Mesothelial cell of epicardium (in vitro differentiated cells): ENCODE data around the gene MMP19. TPM values are rescaled to one million over a fixed set of nuclear protein-coding genes. Genes with fewer than 3 reads are reported as not detected.

Experiments
- DNase-seq, 2 experiments: peaks; one replicate each; pipeline ENCODE4 v3.0.0; 2021; ENCODE audit warnings: low spot score in 2 of 2; ENCODE audit not compliant: unreplicated experiment in 2 of 2
- H3K27ac Mint-ChIP-seq: 2 replicates; pipeline ENCODE4 v1.8.0; 2021; ENCODE audit warnings: mixed read lengths
- H3K27me3 Mint-ChIP-seq: 2 replicates; pipeline ENCODE4 v1.8.0; 2021; ENCODE audit warnings: low read depth, mixed read lengths
- H3K36me3 Mint-ChIP-seq: 2 replicates; pipeline ENCODE4 v1.8.0; 2021; ENCODE audit warnings: mixed read lengths
- H3K4me1 Mint-ChIP-seq: 2 replicates; pipeline ENCODE4 v1.8.0; 2021; ENCODE audit warnings: mixed read lengths
- H3K4me3 Mint-ChIP-seq: 2 replicates; pipeline ENCODE4 v1.8.0; 2021; ENCODE audit warnings: mild to moderate bottlenecking, moderate library complexity, mixed read lengths
- H3K9me3 Mint-ChIP-seq: 2 replicates; pipeline ENCODE4 v1.8.0; 2021; ENCODE audit warnings: mixed read lengths
- total RNA-seq: library from RNA; stranded (reverse); gene quantifications from 3 replicates; pipeline ENCODE4 v1.2.1, GENCODE V29; 2021
- TF ChIP-seq, protein P1 (sequence below): fragments of 200-600 bp; sonication (generic); IDR thresholded peaks from one replicate; pipeline ENCODE4 v1.5.0; 2021; ENCODE audit warnings: antibody characterized with exemption; ENCODE audit not compliant: unreplicated experiment

Gene MMP19
- total RNA-seq, 1 donor from 2014 or later, result 3.1 TPM

DNA sequence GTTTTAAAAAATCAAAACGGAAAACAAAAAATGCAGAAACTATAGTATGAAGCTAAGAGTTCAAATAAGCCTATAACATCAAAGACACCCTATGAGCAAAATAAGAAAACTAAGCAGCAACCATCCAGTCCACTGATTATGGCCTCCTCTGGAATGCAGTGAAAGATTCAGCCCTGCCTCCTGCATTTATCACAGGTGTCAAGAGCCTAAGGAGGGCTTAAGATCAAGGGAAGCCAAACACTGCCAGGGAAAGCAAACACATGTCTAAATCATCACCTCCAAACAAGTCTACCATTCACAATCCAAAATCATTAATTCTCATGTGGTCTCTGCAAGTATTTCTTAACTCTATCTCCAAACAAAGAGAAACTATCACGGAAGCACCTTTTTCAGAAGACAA, 53.6 kb downstream of the MMP19 start:
- Mint-ChIP-seq H3K27me3 (no peaks in the 10 kb centered on the region), H3K4me3 (no peak overlapping the region), H3K4me1 (peaks cover 7% of the 10 kb centered on the region), H3K36me3 (peaks cover 46% of the 10 kb centered on the region), H3K27ac (peak overlapping the region; percentile 63), H3K9me3 (no peaks in the 10 kb centered on the region)
- DNase-seq, result no peak
- TF ChIP-seq, protein P1, sequence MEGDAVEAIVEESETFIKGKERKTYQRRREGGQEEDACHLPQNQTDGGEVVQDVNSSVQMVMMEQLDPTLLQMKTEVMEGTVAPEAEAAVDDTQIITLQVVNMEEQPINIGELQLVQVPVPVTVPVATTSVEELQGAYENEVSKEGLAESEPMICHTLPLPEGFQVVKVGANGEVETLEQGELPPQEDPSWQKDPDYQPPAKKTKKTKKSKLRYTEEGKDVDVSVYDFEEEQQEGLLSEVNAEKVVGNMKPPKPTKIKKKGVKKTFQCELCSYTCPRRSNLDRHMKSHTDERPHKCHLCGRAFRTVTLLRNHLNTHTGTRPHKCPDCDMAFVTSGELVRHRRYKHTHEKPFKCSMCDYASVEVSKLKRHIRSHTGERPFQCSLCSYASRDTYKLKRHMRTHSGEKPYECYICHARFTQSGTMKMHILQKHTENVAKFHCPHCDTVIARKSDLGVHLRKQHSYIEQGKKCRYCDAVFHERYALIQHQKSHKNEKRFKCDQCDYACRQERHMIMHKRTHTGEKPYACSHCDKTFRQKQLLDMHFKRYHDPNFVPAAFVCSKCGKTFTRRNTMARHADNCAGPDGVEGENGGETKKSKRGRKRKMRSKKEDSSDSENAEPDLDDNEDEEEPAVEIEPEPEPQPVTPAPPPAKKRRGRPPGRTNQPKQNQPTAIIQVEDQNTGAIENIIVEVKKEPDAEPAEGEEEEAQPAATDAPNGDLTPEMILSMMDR, result no peak

DNA sequence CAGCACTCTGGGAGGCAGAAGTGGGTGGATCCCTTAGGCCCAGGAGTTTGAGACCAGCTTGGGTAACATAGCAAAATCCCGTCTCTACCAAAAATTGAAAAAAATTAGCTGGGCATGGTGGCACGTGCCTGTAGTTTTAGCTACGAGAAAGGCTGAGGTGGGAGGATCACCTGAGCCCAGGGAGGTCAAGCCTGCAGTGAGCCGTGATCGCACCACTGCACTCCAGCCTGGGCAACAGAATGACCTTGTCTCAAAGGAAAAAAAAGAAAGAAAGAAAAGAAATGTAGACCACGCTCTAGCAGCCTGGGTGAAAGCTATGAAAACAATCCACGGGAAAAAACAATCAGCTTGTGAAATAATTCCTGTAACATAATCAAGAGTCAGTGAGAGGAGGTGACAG, 54.2 kb downstream of the MMP19 start:
- no peaks in the 10 kb centered on the region for H3K9me3 Mint-ChIP-seq
- H3K4me3 Mint-ChIP-seq, result no peak overlapping the region
- TF ChIP-seq, protein P1, result no peak
- peaks cover 7% of the 10 kb centered on the region for H3K4me1 Mint-ChIP-seq
- H3K36me3 Mint-ChIP-seq, result peaks cover 48% of the 10 kb centered on the region
- H3K27ac Mint-ChIP-seq, result no peak overlapping the region
- DNase-seq, result no peak
- H3K27me3 Mint-ChIP-seq, result no peaks in the 10 kb centered on the region

Other genes with a start within 250 kb of the MMP19 start
- not detected in 3 replicates for gene OR10P1, start 206.0 kb downstream of the MMP19 start, total RNA-seq
- 32.5 to 34.0 TPM (median 33.2 TPM) in 3 replicates for gene ITGA7, start 135.0 kb downstream of the MMP19 start, total RNA-seq
- 58.0 to 63.4 TPM (median 61.6 TPM) in 3 replicates for gene BLOC1S1, start 126.9 kb downstream of the MMP19 start, total RNA-seq
- 9.7 to 11.2 TPM (median 11.2 TPM) in 3 replicates for gene RDH5, start 122.5 kb downstream of the MMP19 start, total RNA-seq
- gene CD63, start 113.9 kb downstream of the MMP19 start, total RNA-seq, result 429 to 438 TPM (median 438 TPM) in 3 replicates
- 17.0 to 18.7 TPM (median 18.1 TPM) in 3 replicates for gene GDF11, start 99.8 kb downstream of the MMP19 start, total RNA-seq
- 67.9 to 73.2 TPM (median 71.5 TPM) in 3 replicates for gene SARNP, start 25.2 kb downstream of the MMP19 start, total RNA-seq
- 24.8 to 28.3 TPM (median 26.3 TPM) in 3 replicates for gene ORMDL2, start 24.9 kb downstream of the MMP19 start, total RNA-seq
- 37.8 to 38.5 TPM (median 38.3 TPM) in 3 replicates for gene DNAJC14, start 13.3 kb downstream of the MMP19 start, total RNA-seq
- gene PYM1, start 85.0 kb upstream of the MMP19 start, total RNA-seq, result 21.1 to 23.8 TPM (median 22.9 TPM) in 3 replicates
- 29.7 to 42.2 TPM (median 33.5 TPM) in 3 replicates for gene DGKA, start 88.2 kb upstream of the MMP19 start, total RNA-seq
- 3.6 to 5.3 TPM (median 5.1 TPM) in 3 replicates for gene PMEL, start 123.1 kb upstream of the MMP19 start, total RNA-seq
- 52.0 to 54.0 TPM (median 52.4 TPM) in 3 replicates for gene CDK2, start 123.9 kb upstream of the MMP19 start, total RNA-seq
- 99.3 to 104 TPM (median 101 TPM) in 3 replicates for gene RAB5B, start 131.1 kb upstream of the MMP19 start, total RNA-seq
- 37.1 to 38.9 TPM (median 38.1 TPM) in 3 replicates for gene SUOX, start 154.3 kb upstream of the MMP19 start, total RNA-seq
- gene IKZF4, start 178.1 kb upstream of the MMP19 start, total RNA-seq, result 16.2 to 22.5 TPM (median 18.6 TPM) in 3 replicates
- gene RPS26, start 199.0 kb upstream of the MMP19 start, total RNA-seq, result 20.6 to 25.7 TPM (median 25.2 TPM) in 3 replicates
- 58.2 to 59.1 TPM (median 59.0 TPM) in 3 replicates for gene ERBB3, start 237.2 kb upstream of the MMP19 start, total RNA-seq